ENCODE measurements around the gene STYXL1.

Gene STYXL1

GRCh38 chr7:75951506-75951905 lies 96.3 kb downstream of the STYXL1 start:
- Mint-ChIP-seq H3K4me1 (peaks cover 9% of the 10 kb centered on the region), H3K9me3 (no peaks in the 10 kb centered on the region), H3K27me3 (no peaks in the 10 kb centered on the region), H3K4me3 (no peak overlapping the region), H3K27ac (no peak overlapping the region), H3K36me3 (peaks cover 6% of the 10 kb centered on the region)

GRCh38 chr7:75950111-75950681 lies 97.6 kb downstream of the STYXL1 start:
- Mint-ChIP-seq H3K36me3 (peaks cover 4% of the 10 kb centered on the region), H3K27me3 (no peaks in the 10 kb centered on the region), H3K9me3 (no peaks in the 10 kb centered on the region), H3K4me1 (peaks cover 9% of the 10 kb centered on the region), H3K4me3 (no peak overlapping the region), H3K27ac (no peak overlapping the region)

GRCh38 chr7:75948179-75948578 lies 99.6 kb downstream of the STYXL1 start:
- H3K9me3 Mint-ChIP-seq, result no peaks in the 10 kb centered on the region
- H3K27me3 Mint-ChIP-seq, result no peaks in the 10 kb centered on the region
- no peak overlapping the region for H3K27ac Mint-ChIP-seq
- H3K36me3 Mint-ChIP-seq, result no peaks in the 10 kb centered on the region
- H3K4me1 Mint-ChIP-seq, result peaks cover 14% of the 10 kb centered on the region
- no peak overlapping the region for H3K4me3 Mint-ChIP-seq

All from activated naive CD4-positive, alpha-beta T cell treated with anti-CD3 and anti-CD28 coated beads, Interleukin-2, amount 50 U/mL, for 24 hours (primary cell).